ENCODE data around the gene PEDS1.
A peak's percentile ranks its signal among the peaks of the same experiment; 100 is the strongest.

Gene PEDS1

GRCh38 chr20:50133474-50134217 lies 19.9 kb downstream of the PEDS1 start:
- no peak overlapping the region for H3K27ac ChIP-seq
- TF ChIP-seq, protein P1, sequence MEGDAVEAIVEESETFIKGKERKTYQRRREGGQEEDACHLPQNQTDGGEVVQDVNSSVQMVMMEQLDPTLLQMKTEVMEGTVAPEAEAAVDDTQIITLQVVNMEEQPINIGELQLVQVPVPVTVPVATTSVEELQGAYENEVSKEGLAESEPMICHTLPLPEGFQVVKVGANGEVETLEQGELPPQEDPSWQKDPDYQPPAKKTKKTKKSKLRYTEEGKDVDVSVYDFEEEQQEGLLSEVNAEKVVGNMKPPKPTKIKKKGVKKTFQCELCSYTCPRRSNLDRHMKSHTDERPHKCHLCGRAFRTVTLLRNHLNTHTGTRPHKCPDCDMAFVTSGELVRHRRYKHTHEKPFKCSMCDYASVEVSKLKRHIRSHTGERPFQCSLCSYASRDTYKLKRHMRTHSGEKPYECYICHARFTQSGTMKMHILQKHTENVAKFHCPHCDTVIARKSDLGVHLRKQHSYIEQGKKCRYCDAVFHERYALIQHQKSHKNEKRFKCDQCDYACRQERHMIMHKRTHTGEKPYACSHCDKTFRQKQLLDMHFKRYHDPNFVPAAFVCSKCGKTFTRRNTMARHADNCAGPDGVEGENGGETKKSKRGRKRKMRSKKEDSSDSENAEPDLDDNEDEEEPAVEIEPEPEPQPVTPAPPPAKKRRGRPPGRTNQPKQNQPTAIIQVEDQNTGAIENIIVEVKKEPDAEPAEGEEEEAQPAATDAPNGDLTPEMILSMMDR (conservative IDR thresholded peaks at IDR 0.05), result no peak

- H3K27ac ChIP-seq, result no peak overlapping the region
- TF ChIP-seq, protein P1 (conservative IDR thresholded peaks at IDR 0.05), result no peak
Observed at GRCh38 chr20:50133041-50133440, 20.5 kb downstream of the PEDS1 start.

DNA sequence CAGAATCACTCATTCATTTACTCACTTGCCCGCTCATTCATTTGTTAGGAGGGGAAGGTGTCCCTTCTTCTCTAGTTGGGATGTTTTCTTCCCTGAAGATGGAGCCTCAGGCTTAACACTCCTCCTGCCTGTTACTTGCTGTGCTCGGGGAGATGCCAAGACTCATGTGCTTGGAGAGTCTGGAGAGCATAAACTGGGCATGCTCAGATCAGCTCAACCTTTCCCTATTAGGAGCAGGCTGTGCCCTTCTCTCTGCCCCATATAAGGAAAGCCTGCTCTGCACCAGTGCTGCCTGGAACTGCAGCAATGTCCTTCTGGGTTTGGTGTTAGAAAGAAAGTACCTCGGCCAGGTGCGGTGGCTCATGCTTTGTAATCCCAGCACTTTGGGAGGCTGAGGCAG lies 22.5 kb downstream of the PEDS1 start:
- no peak overlapping the region for H3K27ac ChIP-seq
- TF ChIP-seq, protein P1 (conservative IDR thresholded peaks at IDR 0.05), result no peak

DNA sequence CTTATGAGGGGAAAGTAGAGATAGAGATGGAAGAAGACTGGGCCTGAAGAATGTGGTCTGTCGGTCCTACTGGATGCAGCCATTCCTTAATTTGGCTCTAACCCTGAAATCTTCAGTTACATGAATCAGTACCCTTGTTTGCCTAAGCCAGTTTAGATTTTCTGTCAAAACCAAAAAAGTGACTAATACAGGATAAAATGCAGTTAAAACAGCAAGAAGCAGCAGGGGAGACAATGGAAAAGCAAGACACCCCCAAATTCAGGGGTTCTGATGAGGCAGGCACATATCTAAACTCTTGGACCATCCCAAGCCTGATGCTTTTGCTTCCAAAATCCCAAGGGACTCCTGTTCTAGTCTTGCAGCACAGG lies 23.2 kb downstream of the PEDS1 start:
- H3K27ac ChIP-seq, result no peak overlapping the region
- TF ChIP-seq, protein P1 (conservative IDR thresholded peaks at IDR 0.05), result no peak

DNA sequence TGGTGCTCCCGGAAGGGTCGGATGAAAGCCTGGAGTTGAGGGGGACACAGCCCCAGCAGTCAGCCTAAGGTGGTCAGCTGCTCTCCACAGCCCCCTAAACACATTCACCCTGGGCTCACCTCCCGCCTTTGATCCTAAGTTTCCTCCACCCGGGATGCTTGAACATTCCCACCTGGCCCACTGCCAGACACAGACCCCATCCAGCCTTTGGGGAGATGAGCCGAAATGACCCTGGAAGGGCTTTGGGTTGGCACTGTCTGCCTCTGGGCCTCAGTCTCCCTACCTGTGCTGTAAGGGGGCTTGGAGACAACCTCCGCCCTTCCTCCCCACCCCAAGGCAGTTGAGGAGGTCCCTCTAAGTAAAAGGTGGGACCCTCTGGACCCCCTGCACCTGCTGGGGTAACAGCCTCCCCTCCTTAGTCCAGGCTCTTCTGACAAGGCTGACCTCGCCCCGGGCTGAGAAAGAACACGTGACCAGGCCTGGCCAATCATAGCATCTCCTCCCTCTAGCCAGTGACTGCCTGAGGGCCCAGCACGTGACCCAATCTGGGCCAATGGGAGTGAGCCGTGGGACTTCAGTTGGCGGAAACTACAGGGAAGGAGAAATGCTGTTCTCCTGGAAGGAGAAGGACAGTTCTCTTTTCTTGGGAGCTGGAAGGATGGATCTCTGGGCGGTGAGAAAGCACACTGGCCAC lies 23.7 kb downstream of the PEDS1 start:
- H3K27ac ChIP-seq, result no peak overlapping the region
- TF ChIP-seq, protein P1 (conservative IDR thresholded peaks at IDR 0.05), result no peak

DNA sequence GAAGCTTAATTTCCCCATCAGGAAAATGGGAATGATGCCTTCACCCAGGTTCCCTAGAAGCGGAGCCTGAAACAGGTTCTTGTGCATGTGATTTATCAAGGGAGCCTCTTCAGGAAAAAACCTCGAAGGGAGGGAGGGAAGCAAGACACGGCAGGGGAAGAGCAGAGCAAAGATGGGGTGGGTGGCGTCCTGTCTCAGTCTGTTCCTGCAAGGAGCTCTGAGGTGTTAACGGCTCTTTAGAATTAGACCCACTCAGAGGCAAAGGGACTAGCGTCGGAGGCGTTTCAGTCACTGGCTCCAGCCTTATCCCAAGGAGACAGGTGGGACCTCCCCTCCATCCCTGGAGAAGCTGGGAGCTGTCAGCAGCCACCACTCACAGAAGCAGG lies 25.0 kb downstream of the PEDS1 start:
- TF ChIP-seq, protein P1 (conservative IDR thresholded peaks at IDR 0.05), result no peak
- no peak overlapping the region for H3K27ac ChIP-seq

- TF ChIP-seq, protein P1 (conservative IDR thresholded peaks at IDR 0.05), result no peak
- H3K27ac ChIP-seq, result peak overlapping the region; percentile 88; the same call in 1 of the 2 replicates
Observed at GRCh38 chr20:50127587-50128519, 25.7 kb downstream of the PEDS1 start.

All from VCaP (cell line).